Measurements from ENCODE around the gene ACTR1B.

DNA sequence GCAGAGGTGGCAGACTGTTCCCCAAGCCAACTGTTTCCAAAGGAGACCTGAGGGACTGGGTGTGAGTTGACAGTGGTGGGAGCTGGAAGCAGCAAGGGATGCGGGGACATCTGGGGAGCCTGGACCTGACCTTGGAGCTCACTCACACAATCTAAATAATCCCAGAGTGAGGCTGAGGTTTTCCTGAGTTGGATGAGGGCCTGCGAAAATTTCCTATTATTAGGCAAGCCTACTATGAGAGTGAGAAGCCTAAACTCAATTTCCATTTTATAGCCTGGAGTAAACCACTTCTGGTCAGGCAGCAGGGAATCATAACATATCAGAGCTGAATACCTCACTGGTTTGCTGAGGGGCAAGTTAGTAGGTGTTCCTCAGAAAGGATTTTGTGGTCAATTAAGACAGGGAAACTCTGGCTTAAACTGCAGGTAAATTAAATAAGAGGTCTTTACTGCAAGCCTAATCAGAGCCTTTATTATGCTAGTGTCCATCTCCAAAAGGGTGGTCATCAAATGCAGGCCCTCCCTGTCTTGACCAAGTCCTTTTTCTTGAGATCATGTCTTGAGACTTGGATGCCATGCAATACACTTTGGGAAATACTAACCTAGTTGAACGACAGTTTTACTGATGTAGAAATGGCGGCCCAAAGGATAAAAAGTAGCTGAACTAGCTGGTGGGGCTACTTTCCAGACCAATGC is 19.7 kb downstream of the ACTR1B start:
- TF ChIP-seq ISL1 (CRISPR knock-in tag; IDR thresholded peaks at IDR 0.05), result no peak
- no peak for TF ChIP-seq CREB5 (CRISPR knock-in tag; IDR thresholded peaks at IDR 0.05; ENCODE audit: low read depth)
- TF ChIP-seq ZNF8 (CRISPR knock-in tag; IDR thresholded peaks at IDR 0.05), result no peak
- TF ChIP-seq ESRRG (CRISPR knock-in tag; IDR thresholded peaks at IDR 0.05), result no peak
- no peak for TF ChIP-seq PATZ1 (CRISPR knock-in tag; IDR thresholded peaks at IDR 0.05; ENCODE audit: borderline replicate concordance)
- TF ChIP-seq POU6F1 (CRISPR knock-in tag; IDR thresholded peaks at IDR 0.05; ENCODE audit: borderline replicate concordance, low read depth), result no peak
